HG03175 (cell line): Measurements from ENCODE around the gene MS4A18.
"Not testable (repeated sequence)": the region's sequence is repeated elsewhere in the genome, so short reads cannot be mapped to it uniquely, and the experiment has no call there.

Source experiments
- ATAC-seq: cut with Tn5 transposase; IDR thresholded peaks from one replicate; pipeline ENCODE4 v1.9.1; 2021; ENCODE audit warnings: mild to moderate bottlenecking, moderate library complexity; ENCODE audit not compliant: unreplicated experiment

MS4A18 gene

GRCh38 chr11:60724420-60724819 is at the start of gene MS4A18:
Gene MS4A18 (plus strand): TSS chr11:60724720.
- no peak for ATAC-seq

DNA sequence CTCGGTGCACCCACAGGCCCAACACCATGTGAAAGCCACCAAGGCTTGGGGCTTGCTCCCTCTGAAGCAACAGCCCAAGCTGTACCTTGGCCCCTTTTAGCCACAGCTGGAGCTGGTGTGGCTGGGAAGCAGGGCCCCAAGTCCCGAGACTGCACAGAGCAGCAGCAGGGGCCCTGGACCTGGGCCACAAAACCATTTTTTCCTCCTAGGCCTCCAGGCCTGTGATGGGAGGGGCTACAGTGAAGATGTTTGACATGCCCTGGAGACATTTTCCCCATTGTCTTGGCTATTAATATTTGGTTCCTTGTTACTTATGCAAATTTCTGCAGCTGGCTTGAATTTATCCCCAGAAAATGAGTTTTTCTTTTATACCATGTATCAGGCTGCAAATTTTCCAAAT is 46.3 kb upstream of the MS4A18 start:
- not testable (repeated sequence) for ATAC-seq

DNA sequence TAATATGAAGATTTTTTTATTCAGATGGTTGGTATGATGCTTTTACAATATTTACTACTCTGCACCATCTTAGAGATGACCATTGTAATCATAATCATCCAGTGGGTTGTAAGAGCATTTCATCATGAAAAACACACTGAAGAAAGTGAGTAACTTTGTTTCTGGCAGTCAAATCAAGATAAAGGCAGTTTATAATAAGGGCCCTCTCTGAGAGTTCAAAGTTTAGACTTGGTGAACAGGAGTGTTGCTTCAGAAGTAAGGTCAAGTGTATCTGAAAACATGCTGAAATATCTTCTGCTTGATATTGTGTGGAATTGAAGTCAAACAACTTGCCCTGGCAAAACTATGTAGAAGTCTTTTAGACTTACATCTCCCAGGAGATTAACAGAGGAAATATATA is 44.6 kb upstream of the MS4A18 start:
- no peak for ATAC-seq

GRCh38 chr11:60680455-60681119 is 43.9 kb upstream of the MS4A18 start:
- ATAC-seq, result no peak

DNA sequence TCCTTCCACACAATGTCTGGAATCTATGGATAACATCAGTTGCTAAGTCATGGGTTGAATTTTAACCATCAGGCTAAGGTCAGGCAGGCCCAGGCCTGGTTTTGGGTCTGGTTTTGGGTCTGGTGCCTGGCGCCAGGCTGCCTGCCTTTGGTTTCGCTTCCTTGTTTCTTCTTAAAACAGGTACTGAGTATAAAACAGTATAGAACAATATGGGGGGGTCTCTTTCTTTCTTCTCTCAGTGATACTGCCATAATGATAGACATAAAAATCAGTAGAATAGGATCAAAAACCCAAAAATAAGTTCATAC is 40.0 kb upstream of the MS4A18 start:
- peak; percentile 42 for ATAC-seq

DNA sequence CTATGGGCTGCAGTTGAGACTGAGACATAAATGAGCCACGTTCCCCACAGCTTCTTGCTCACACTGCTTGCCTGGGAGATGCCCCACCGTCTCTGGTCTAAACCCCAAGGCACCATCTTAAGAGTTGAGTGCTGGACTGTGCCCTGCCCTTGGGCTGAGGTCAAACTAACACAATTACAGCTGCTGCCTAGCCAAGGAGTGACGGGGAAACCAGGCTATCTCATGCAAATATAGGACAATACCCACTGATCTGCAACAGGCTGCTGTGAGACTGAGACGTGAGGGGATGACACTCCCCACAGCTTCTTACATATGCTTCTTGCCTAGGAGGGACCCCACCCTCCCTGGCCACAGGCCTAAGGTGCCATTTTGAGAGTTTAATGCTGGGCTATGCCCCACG is 32.9 kb upstream of the MS4A18 start:
- ATAC-seq, result no peak

DNA sequence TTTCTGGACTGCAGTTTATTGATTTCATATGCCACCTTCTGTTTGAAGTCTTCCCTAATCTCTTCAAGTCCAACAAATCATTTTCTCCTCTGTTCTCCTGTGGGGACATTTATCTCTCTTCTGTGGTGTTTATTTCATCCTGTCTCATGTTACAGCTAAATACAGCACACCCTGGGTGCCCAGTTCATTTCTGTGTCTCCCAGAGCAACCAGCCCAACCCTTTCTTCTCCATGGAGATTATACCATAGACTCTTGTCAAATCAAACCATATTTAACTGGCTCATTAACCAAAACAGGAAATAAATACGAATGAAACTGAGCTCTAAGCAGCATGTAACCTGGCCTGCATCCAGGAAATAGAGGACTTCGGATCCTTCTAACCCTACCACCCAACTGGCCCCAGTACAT is 25.2 kb upstream of the MS4A18 start, which contains the start of gene MS4A8:
TSS of gene MS4A8 (plus strand) at position 329 of the 408 bp plus-strand sequence. CDS start 1,249 bp downstream, outside the sequence.
- no peak for ATAC-seq

DNA sequence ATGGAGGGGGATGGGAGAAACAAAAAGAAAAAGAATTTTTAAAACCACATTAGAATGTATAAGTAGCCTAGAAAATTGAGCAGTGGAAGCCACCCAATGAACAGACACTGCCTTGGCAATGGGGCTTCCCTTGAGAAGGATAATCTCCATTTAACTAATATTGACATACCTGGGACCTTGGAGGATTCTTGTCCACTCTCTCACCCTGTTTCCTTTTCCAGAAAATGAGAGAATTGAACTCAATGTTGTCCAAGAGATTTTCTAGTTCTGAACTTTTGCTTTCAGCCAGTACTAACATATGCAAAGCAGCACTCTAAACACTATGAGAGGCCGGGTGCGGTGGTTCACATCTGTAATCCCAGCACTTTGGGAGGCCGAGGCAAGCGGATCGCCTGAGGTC is 24.6 kb upstream of the MS4A18 start:
- no peak for ATAC-seq

DNA sequence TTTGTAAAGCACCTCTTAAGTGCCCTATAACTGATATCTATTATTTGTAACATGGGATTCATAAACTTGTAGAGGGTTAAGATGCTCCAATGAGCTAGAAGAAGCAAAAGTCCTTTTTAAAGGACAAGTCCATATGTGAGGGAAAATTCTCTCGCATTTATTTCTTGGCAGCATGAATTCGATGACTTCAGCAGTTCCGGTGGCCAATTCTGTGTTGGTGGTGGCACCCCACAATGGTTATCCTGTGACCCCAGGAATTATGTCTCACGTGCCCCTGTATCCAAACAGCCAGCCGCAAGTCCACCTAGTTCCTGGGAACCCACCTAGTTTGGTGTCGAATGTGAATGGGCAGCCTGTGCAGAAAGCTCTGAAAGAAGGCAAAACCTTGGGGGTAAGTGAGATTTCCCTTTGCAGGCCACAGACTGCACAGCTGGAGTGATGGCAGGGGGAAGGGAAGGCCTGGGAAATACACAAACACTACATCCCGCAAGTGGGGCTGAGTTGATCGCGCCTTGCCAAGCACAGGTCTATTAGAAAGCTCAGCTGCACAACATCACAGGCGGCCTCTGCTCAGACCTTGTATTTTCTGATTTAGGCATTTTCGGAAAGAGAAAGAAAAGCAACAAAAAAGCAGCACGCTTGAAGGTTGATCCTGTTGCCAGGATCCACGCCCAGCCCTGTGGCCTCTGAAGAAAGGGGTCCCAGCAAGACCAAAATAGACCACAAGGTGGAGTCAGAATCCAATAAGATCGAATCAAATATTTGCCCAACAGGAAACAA is 23.6 kb upstream of the MS4A18 start:
- ATAC-seq, result no peak

DNA sequence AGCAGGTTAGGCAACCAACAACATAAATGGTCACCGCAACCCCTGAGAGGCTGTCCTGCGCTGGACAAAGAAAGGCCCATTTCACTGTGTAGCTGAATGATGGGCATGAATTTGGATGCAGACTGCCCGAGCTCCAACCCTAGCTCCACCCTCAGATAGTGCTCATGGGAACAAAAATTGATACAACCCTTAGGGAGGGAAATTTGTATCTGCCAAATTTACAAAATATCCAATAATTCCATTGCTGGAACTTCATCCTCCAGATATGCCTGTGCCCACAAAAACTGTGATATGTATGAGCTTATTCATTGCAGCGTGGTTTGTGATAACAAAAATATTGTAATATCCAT is 23.1 kb upstream of the MS4A18 start:
- ATAC-seq, result no peak

GRCh38 chr11:60703374-60703773 is 21.1 kb upstream of the MS4A18 start:
- ATAC-seq, result no peak

DNA sequence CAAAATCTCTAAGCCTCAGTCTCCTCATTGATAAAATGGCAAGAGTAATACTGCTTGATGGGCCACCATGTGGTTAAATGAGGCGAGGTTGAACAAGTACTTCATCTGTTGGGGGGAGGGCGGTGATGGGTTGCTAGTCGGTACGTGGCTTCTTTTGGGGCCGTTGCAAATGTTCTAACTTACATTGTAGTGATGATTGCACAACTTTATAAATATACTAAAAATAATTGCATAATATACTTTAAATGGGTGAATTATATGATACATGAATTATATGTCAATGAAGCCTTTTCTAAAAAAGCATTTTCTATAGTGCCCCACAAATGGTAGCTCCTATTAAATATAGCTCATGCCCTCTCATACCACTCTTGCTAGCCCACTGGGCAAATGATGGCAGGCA is 18.6 kb upstream of the MS4A18 start:
- ATAC-seq, result no peak

DNA sequence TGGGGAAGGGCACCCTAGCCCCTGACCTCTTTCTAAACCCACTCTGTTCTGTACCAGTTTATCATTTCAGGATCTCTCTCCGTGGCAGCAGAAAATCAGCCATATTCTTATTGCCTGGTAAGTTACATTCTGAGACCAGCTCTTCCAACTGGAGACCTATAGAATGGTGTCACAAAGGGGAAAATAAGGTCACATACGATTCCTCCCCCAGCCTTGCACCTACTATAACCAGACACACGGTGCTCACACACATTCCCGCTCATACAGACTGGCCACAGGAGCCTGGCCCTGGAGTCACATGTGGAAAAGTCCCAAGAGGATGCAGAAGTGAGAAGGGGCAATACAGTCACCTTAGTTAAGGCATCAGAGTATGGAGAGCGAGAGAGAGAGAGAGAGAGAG is 17.6 kb upstream of the MS4A18 start:
- ATAC-seq, result no peak

GRCh38 chr11:60710482-60710881 is 14.0 kb upstream of the MS4A18 start:
- no peak for ATAC-seq

GRCh38 chr11:60711276-60711675 is 13.2 kb upstream of the MS4A18 start:
- ATAC-seq, result no peak

GRCh38 chr11:60713423-60713822 is 11.1 kb upstream of the MS4A18 start:
- ATAC-seq, result not testable (repeated sequence)

- peak; percentile 49 for ATAC-seq
Measured at GRCh38 chr11:60717956-60718355, 6.6 kb upstream of the MS4A18 start.

DNA sequence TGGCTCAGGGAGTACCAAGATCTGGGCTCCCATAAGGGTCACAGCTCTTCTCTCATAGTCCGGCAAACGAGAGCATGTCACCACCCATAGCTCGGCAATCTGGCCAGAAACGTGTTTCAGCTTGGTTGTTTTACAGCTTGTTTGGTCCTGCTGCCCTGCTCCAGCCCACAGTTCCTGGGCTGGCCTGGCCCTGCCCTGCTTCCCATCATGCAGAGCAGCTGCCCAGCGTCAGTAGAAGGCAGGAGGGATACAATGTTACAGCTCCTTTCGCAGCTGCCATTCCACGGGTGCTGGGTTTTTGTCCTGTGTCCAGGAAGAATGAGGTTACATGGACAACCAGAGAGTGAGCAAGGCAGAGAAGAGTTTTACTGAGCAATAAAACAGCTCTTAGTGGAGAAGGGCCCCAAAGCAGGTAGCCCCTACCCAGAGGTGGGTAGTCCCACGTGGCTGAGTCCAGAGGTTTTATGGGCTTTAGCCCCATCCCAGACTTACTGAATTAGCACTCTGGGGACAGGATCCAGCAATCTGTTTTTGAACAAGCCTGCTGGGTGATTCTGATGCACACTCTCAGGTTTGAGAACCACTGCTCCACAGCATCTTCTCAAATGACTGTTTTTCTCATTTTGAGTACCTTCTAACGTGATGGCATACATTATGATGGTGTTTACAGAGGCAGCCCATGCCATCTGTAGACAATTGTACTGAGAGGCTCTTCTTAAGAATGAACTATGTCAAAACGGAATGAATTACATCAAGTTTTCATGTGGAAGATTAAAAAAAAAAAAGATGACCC is 5.8 kb upstream of the MS4A18 start:
- no peak for ATAC-seq

GRCh38 chr11:60719391-60719790 is 5.1 kb upstream of the MS4A18 start:
- no peak for ATAC-seq

DNA sequence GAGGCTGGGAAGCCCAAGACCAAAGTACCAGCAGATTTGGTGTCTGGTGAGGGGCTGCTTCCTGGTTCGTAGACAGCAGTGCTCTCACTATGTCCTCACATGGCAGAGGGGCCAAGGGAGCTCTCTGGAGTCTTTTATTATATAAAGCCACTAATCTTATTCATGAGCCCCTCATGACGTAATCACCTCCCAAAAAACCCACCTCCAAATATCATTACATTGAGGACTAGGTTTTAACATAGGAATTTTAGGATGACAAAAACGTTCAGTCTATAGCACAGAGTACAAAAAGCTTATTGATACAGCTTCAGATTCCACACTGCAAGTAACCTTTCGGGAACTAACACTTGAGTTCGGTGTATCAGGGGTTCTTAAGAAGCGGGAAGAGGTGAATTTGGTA is 4.1 kb upstream of the MS4A18 start:
- ATAC-seq, result no peak

DNA sequence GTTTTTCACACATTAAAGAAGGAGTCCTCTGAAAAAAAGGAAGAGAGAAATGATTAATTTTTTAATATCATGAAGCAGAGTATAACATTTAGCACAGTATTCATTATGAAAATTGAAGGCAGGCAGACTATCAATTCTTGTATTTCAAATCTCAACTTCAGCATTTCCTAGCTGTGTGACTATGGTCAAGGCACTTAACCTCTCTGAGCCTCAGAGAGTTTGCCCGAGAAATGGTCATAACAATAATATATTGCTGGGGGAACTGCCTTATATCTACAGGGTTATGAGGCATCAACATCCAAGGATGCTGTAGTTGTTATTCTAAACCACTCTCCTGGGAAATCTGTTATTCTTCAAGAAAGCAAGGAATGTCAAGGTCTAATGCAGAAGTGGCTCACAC is 1.1 kb downstream of the MS4A18 start:
- no peak for ATAC-seq

DNA sequence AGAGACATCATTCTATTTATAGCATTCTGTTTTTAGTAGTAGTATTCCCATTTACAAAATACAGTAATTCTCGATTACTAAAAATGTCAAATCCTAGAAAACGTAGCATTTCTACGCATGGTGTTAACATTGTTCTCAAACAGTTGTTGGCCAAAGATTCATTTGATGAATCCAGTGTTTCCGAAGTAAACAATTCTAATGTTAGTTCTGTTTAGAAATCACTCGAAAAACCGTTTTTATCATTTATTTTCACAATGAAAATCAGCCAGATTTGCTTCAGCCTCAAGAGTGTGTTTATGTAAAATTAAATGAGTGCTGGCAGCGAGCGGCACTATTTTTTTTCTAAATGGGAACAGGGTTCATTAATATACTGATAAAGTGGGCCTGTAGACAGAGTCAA is 7.1 kb downstream of the MS4A18 start:
- no peak for ATAC-seq
